Subcutaneous abdominal adipose tissue (tissue), 5 donors: ENCODE results near the gene CELSR1.
A peak's percentile ranks its signal among the peaks of the same experiment; 100 is the strongest.

Source experiments
- H3K27ac ChIP-seq: one replicate; pipeline ENCODE4 v1.7.0; 2013; ENCODE audit warnings: low read depth, mild to moderate bottlenecking, inconsistent platforms, low read length, moderate library complexity
- H3K27me3 ChIP-seq, 5 donors: one replicate each; pipeline ENCODE4 v1.7.0; 2013; ENCODE audit warnings: low read length in 5 of 5, inconsistent platforms in 1 of 5; ENCODE audit not compliant: control insufficient read depth in 5 of 5, insufficient read depth in 4 of 5
- H3K36me3 ChIP-seq, 5 donors: one replicate each; pipeline ENCODE4 v1.7.0; 2013; ENCODE audit warnings: low read length in 5 of 5; ENCODE audit not compliant: control insufficient read depth in 5 of 5, insufficient read depth in 5 of 5
- H3K4me1 ChIP-seq, 5 donors: one replicate each; pipeline ENCODE4 v1.7.0; 2013; ENCODE audit warnings: low read length in 5 of 5, mild to moderate bottlenecking in 3 of 5, moderate library complexity in 1 of 5; ENCODE audit not compliant: control insufficient read depth in 5 of 5, insufficient read depth in 5 of 5
- H3K4me3 ChIP-seq, 5 donors: one replicate each; pipeline ENCODE4 v1.7.0; 2013; ENCODE audit warnings: low read length in 5 of 5, low read depth in 1 of 5
- H3K9ac ChIP-seq, 5 donors: one replicate each; pipeline ENCODE4 v1.7.0; 2013; ENCODE audit warnings: low read length in 5 of 5, mild to moderate bottlenecking in 4 of 5, moderate library complexity in 3 of 5
- H3K9me3 ChIP-seq, 5 donors: one replicate each; pipeline ENCODE4 v1.7.0; 2013; ENCODE audit warnings: low read length in 5 of 5; ENCODE audit not compliant: control insufficient read depth in 5 of 5
- donor health status: healthy.
- donor health status: healthy.
- donor health status: healthy.
- donor health status: healthy.
- donor health status: healthy.

The CELSR1 gene

GRCh38 chr22:46537225-46537945 lies at the start of gene CELSR1:
TSS of gene CELSR1 (minus strand) at chr22:46537620. CDS start at chr22:46537170, 450 bp downstream.
- Histone ChIP-seq H3K4me3 (peak within 1 kb of the TSS in 4 of 5 donors; percentile 22 to 46 (median 32)), H3K27me3 (peaks cover 17 to 32% (median 29%) of the 10 kb centered on the region in 5 donors), H3K4me1 (peaks cover 0 to 25% (median 15%) of the 10 kb centered on the region in 5 donors), H3K9ac (no peak within 1 kb of the TSS), H3K27ac (no peak within 1 kb of the TSS), H3K36me3 (no peaks in the 10 kb centered on the region), H3K9me3 (no peaks in the 10 kb centered on the region)

GRCh38 chr22:46587061-46587460 lies 49.6 kb upstream of the CELSR1 start:
- Histone ChIP-seq H3K4me3 (no peak overlapping the region), H3K9ac (no peak overlapping the region), H3K27me3 (no peaks in the 10 kb centered on the region), H3K36me3 (no peaks in the 10 kb centered on the region), H3K4me1 (peaks cover 1 to 64% (median 27%) of the 10 kb centered on the region in 5 donors), H3K9me3 (no peaks in the 10 kb centered on the region), H3K27ac (no peak overlapping the region)

GRCh38 chr22:46586531-46587011 lies 49.2 kb upstream of the CELSR1 start:
- Histone ChIP-seq H3K4me1 (peaks cover 0 to 66% (median 29%) of the 10 kb centered on the region in 5 donors), H3K27me3 (no peaks in the 10 kb centered on the region), H3K9me3 (no peaks in the 10 kb centered on the region), H3K9ac (no peak overlapping the region), H3K36me3 (no peaks in the 10 kb centered on the region), H3K27ac (no peak overlapping the region), H3K4me3 (no peak overlapping the region)

GRCh38 chr22:46586123-46586519 lies 48.7 kb upstream of the CELSR1 start:
- Histone ChIP-seq H3K4me1 (peaks cover 4 to 71% (median 33%) of the 10 kb centered on the region in 5 donors), H3K27ac (no peak overlapping the region), H3K9me3 (no peaks in the 10 kb centered on the region), H3K27me3 (no peaks in the 10 kb centered on the region), H3K4me3 (no peak overlapping the region), H3K9ac (no peak overlapping the region), H3K36me3 (no peaks in the 10 kb centered on the region)

GRCh38 chr22:46585340-46586122 lies 48.1 kb upstream of the CELSR1 start:
- Histone ChIP-seq H3K27ac (no peak overlapping the region), H3K36me3 (no peaks in the 10 kb centered on the region), H3K4me3 (no peak overlapping the region), H3K27me3 (no peaks in the 10 kb centered on the region), H3K9ac (no peak overlapping the region), H3K9me3 (no peaks in the 10 kb centered on the region), H3K4me1 (peaks cover 4 to 71% (median 37%) of the 10 kb centered on the region in 5 donors)

GRCh38 chr22:46584081-46584921 lies 46.9 kb upstream of the CELSR1 start:
- Histone ChIP-seq H3K4me1 (peaks cover 9 to 71% (median 50%) of the 10 kb centered on the region in 5 donors), H3K4me3 (no peak overlapping the region), H3K27me3 (no peaks in the 10 kb centered on the region), H3K9ac (no peak overlapping the region), H3K36me3 (no peaks in the 10 kb centered on the region), H3K27ac (no peak overlapping the region), H3K9me3 (no peaks in the 10 kb centered on the region)

GRCh38 chr22:46583571-46583970 lies 46.2 kb upstream of the CELSR1 start:
- no peak overlapping the region for H3K9ac ChIP-seq
- no peaks in the 10 kb centered on the region for H3K27me3 ChIP-seq
- no peak overlapping the region for H3K4me3 ChIP-seq
- no peaks in the 10 kb centered on the region for H3K36me3 ChIP-seq
- peaks cover 12 to 74% (median 57%) of the 10 kb centered on the region in 5 donors for H3K4me1 ChIP-seq
- H3K27ac ChIP-seq = no peak overlapping the region
- H3K9me3 ChIP-seq = no peaks in the 10 kb centered on the region

- Histone ChIP-seq H3K9me3 (no peaks in the 10 kb centered on the region), H3K4me3 (no peak overlapping the region), H3K27me3 (no peaks in the 10 kb centered on the region), H3K36me3 (no peaks in the 10 kb centered on the region), H3K9ac (no peak overlapping the region), H3K27ac (no peak overlapping the region), H3K4me1 (peaks cover 20 to 74% (median 58%) of the 10 kb centered on the region in 5 donors)
Measured at GRCh38 chr22:46582281-46582933, 45.0 kb upstream of the CELSR1 start.

GRCh38 chr22:46581538-46582244 lies 44.3 kb upstream of the CELSR1 start:
- Histone ChIP-seq H3K27ac (no peak overlapping the region), H3K9me3 (no peaks in the 10 kb centered on the region), H3K36me3 (no peaks in the 10 kb centered on the region), H3K9ac (no peak overlapping the region), H3K4me3 (no peak overlapping the region), H3K27me3 (no peaks in the 10 kb centered on the region), H3K4me1 (peaks cover 20 to 67% (median 54%) of the 10 kb centered on the region in 5 donors)
